Stomach (tissue), 9 donors: ENCODE results near the gene RAB27A. TPM values are rescaled to one million over a fixed set of nuclear protein-coding genes. Genes with fewer than 3 reads are reported as not detected.
A peak's percentile ranks its signal among the peaks of the same experiment; 100 is the strongest.

Source experiments
- DNase-seq, 2 donors: peaks; one replicate each; pipeline versions ENCODE4 v3.0.0 to v3.0.0-alpha.2; 2013 to 2019
- H3K27ac ChIP-seq, 5 donors: fragments of 200-600 bp in 4 of 5; sonication (generic) in 4 of 5; one replicate each; pipeline ENCODE4 v1.5.1; 2013 to 2019; ENCODE audit warnings: mild to moderate bottlenecking in 1 of 5, moderate library complexity in 1 of 5
- H3K27me3 ChIP-seq, 3 donors: fragments of 200-600 bp; sonication (generic); one replicate each; pipeline ENCODE4 v1.5.1; 2017 to 2019; ENCODE audit warnings: mixed run types in 1 of 3
- H3K36me3 ChIP-seq, 4 donors: fragments of 200-600 bp; sonication (generic); 1 replicate in 3 of 4; 2 replicates in 1 of 4; pipeline ENCODE4 v1.5.1; 2016 to 2019
- H3K4me1 ChIP-seq, 4 donors: fragments of 200-600 bp; sonication (generic); one replicate each; pipeline ENCODE4 v1.5.1; 2016 to 2019
- H3K4me3 ChIP-seq, 4 donors: fragments of 200-600 bp; sonication (generic) in 3 of 4; one replicate each; pipeline ENCODE4 v1.5.1; 2016 to 2019; ENCODE audit warnings: mild to moderate bottlenecking in 1 of 4
- H3K9me3 ChIP-seq, 4 donors: fragments of 200-600 bp; sonication (generic); one replicate each; pipeline ENCODE4 v1.5.1; 2016 to 2019
- CTCF ChIP-seq, 7 experiments: fragments of 450-650 bp in 4 of 7; fragments of 200-600 bp in 3 of 7; sonication (generic) in 3 of 7; IDR thresholded peaks; one replicate each; pipeline ENCODE4 v1.5.1; 2016 to 2019; ENCODE audit warnings: antibody characterized with exemption in 7 of 7, control low read depth in 2 of 7, mild to moderate bottlenecking in 1 of 7
- EP300 ChIP-seq: sonication (generic); formaldehyde crosslinking; IDR thresholded peaks from one replicate; pipeline ENCODE4 v1.6.1; 2017; ENCODE audit warnings: antibody characterized with exemption
- POLR2A ChIP-seq, 4 donors: fragments of 450-650 bp; IDR thresholded peaks; one replicate each; pipeline ENCODE4 v1.6.1; 2016; ENCODE audit warnings: antibody characterized with exemption in 4 of 4, control low read depth in 2 of 4, mild to moderate bottlenecking in 1 of 4, moderate library complexity in 1 of 4
- POLR2AphosphoS5 ChIP-seq, 3 donors: sonication (generic); formaldehyde crosslinking; IDR thresholded peaks; one replicate each; pipeline ENCODE4 v1.6.1; 2016; ENCODE audit warnings: antibody characterized with exemption in 3 of 3
- WGBS, 5 donors: extraction: QIAGEN DNeasy Blood & Tissue Kit in 3 of 5; methylation state at CpG; one replicate each; pipeline versions ENCODE4 v1.1.5 to v1.1.7; 2013 to 2018; 5-methylcytosine and 5-hydroxymethylcytosine counted together
- intact Hi-C: fragments of 100-400 bp; cut with DNase I; formaldehyde crosslinking; loops from one replicate; pipeline ENCODE4 v1.15.1; 2023; ENCODE audit warnings: low total_unique reads
- polyA plus RNA-seq, 3 donors: library from polyadenylated mRNA; stranded (reverse); fragments of 200-250 nt; gene quantifications; one replicate each; pipeline ENCODE4 v1.2.3, GENCODE V29; 2013
- total RNA-seq, 5 donors: library from RNA; depleted of rRNA; stranded (reverse); fragments of >200 nt; gene quantifications; one replicate each; pipeline versions ENCODE4 v1.1.0 to v1.2.3, GENCODE V29; 2014 to 2016
- donor health status: healthy with polysubstance abuse.
- donor health status: Bipolar disorder and iron deficiency.
- donor health status: healthy.

The RAB27A gene
- total and polyA plus RNA-seq, 8 donors, result 4.3 to 146 (median 58.1) TPM

- Histone ChIP-seq H3K36me3 (peaks cover 0 to 5% (median 0%) of the 10 kb centered on the region in 4 donors), H3K27ac (no peak overlapping the region), H3K27me3 (no peaks in the 10 kb centered on the region), H3K4me1 (peaks cover 29 to 53% (median 39%) of the 10 kb centered on the region in 4 donors), H3K9me3 (no peaks in the 10 kb centered on the region), H3K4me3 (no peak overlapping the region)
- no peak for DNase-seq
- TF ChIP-seq EP300, result no peak
- no peak for TF ChIP-seq POLR2A (IDR thresholded peaks at IDR 0.05)
- TF ChIP-seq CTCF (IDR thresholded peaks at IDR 0.05), result no peak
- TF ChIP-seq POLR2AphosphoS5 (IDR thresholded peaks at IDR 0.05), result no peak
- WGBS, 5 donors, result 75 to 94% (median 91%) methylated on average over 5 of the region's 5 CpGs
- intact Hi-C loops, result no loop called here
Observed at GRCh38 chr15:55257938-55258337, 31.7 kb downstream of the RAB27A start.

- intact Hi-C loops, result no loop called here
- 89 to 100% (median 96%) methylated on average over 1 of the region's 1 CpG for WGBS, 5 donors
- no peaks in the 10 kb centered on the region for H3K27me3 ChIP-seq
- TF ChIP-seq CTCF (IDR thresholded peaks at IDR 0.05), result no peak
- no peak for TF ChIP-seq EP300
- no peak for TF ChIP-seq POLR2AphosphoS5 (IDR thresholded peaks at IDR 0.05)
- no peak for TF ChIP-seq POLR2A (IDR thresholded peaks at IDR 0.05)
- no peaks in the 10 kb centered on the region for H3K9me3 ChIP-seq
- H3K27ac ChIP-seq, result peak overlapping the region in 2 of 5 donors; percentile 25 to 66
- H3K4me3 ChIP-seq, result no peak overlapping the region
- peaks cover 35 to 57% (median 41%) of the 10 kb centered on the region in 4 donors for H3K4me1 ChIP-seq
- peaks cover 0 to 4% (median 0%) of the 10 kb centered on the region in 4 donors for H3K36me3 ChIP-seq
- DNase-seq, result no peak
Observed at GRCh38 chr15:55257012-55257670, 32.5 kb downstream of the RAB27A start.

- H3K4me1 ChIP-seq, result peaks cover 35 to 64% (median 45%) of the 10 kb centered on the region in 4 donors
- peak overlapping the region in 4 of 5 donors; percentile 25 to 66 (median 48) for H3K27ac ChIP-seq
- H3K36me3 ChIP-seq, result no peaks in the 10 kb centered on the region
- intact Hi-C loops, result no loop called here
- TF ChIP-seq POLR2AphosphoS5 (IDR thresholded peaks at IDR 0.05) (no peak), EP300 (no peak), CTCF (IDR thresholded peaks at IDR 0.05) (no peak), POLR2A (IDR thresholded peaks at IDR 0.05) (no peak)
- H3K27me3 ChIP-seq, result no peaks in the 10 kb centered on the region
- DNase-seq, result no peak
- H3K4me3 ChIP-seq, result no peak overlapping the region
- no peaks in the 10 kb centered on the region for H3K9me3 ChIP-seq
- 85 to 94% (median 88%) methylated on average over 4 of the region's 4 CpGs for WGBS, 5 donors
Observed at GRCh38 chr15:55256281-55257011, 33.2 kb downstream of the RAB27A start.

- Histone ChIP-seq H3K9me3 (no peaks in the 10 kb centered on the region), H3K4me3 (peak overlapping the region in 1 of 4 donors; percentile 33), H3K36me3 (no peaks in the 10 kb centered on the region), H3K27ac (peak overlapping the region in 4 of 5 donors; percentile 25 to 66 (median 48)), H3K27me3 (no peaks in the 10 kb centered on the region), H3K4me1 (peaks cover 42 to 71% (median 53%) of the 10 kb centered on the region in 4 donors)
- no peak for DNase-seq
- WGBS, 5 donors, result 16 to 45% (median 27%) methylated on average over 5 of the region's 5 CpGs
- intact Hi-C loops, result no loop called here
- TF ChIP-seq EP300, result no peak
- TF ChIP-seq POLR2A (IDR thresholded peaks at IDR 0.05), result no peak
- peak in 2 of 3 donors; percentile 16 to 31 for TF ChIP-seq POLR2AphosphoS5 (IDR thresholded peaks at IDR 0.05)
- TF ChIP-seq CTCF (IDR thresholded peaks at IDR 0.05), result no peak
Observed at GRCh38 chr15:55255714-55256113, 33.9 kb downstream of the RAB27A start.
